A673 (cell line): Measurements from ENCODE around the gene PSMD7. TPM values are rescaled to one million over a fixed set of nuclear protein-coding genes. Genes with fewer than 3 reads are reported as not detected.

Experiments
- BruUV-seq: library from RNA; stranded (reverse); fragments of 400-500 nt; replicated peaks from 2 replicates; lab custom pipeline; 2021; lab: Mats Ljungman, UMichigan
- CTCF ChIA-PET: fragments of 300-600 bp; sonication (Branson Sonifier 250); formaldehyde crosslinking; loops from one replicate; lab custom pipeline; 2022; ENCODE audit warnings: antibody characterized with exemption; lab: Charles Lee
- POLR2A ChIA-PET: fragments of 300-600 bp; sonication (Branson Sonifier 250); formaldehyde crosslinking; loops from one replicate; lab custom pipeline; 2022; ENCODE audit warnings: antibody characterized with exemption; ENCODE audit not compliant: low non-redundant PET; lab: Charles Lee
- DNase-seq: peaks from one replicate; pipeline ENCODE4 v3.0.0-alpha.2; 2015; ENCODE audit warnings: low spot score
- H3K27ac ChIP-seq: fragments of 200-600 bp; sonication (generic); 2 replicates; pipeline ENCODE4 v1.5.1; 2016; ENCODE audit warnings: mixed run types, low read depth, mild to moderate bottlenecking, mixed read lengths, antibody characterized with exemption, low read length; ENCODE audit not compliant: poor library complexity, severe bottlenecking
- H3K27me3 ChIP-seq: fragments of 200-600 bp; sonication (generic); replicated peaks from 2 replicates; pipeline ENCODE4 v1.6.1; 2017; ENCODE audit warnings: mixed run types, low read depth, mild to moderate bottlenecking, mixed read lengths, antibody characterized with exemption, low read length; ENCODE audit not compliant: insufficient read depth, poor library complexity
- H3K36me3 ChIP-seq: fragments of 200-600 bp; sonication (generic); 2 replicates; pipeline ENCODE4 v1.6.1; 2016; ENCODE audit warnings: mixed run types, mild to moderate bottlenecking, mixed read lengths, antibody characterized with exemption, low read length; ENCODE audit not compliant: insufficient read depth, poor library complexity, severe bottlenecking
- H3K4me1 ChIP-seq: fragments of 200-600 bp; sonication (generic); 2 replicates; pipeline ENCODE4 v1.6.1; 2017; ENCODE audit warnings: mixed run types, mild to moderate bottlenecking, mixed read lengths, antibody characterized with exemption, low read length; ENCODE audit not compliant: insufficient read depth, poor library complexity, severe bottlenecking
- H3K4me3 ChIP-seq: fragments of 200-600 bp; sonication (generic); 2 replicates; pipeline ENCODE4 v1.5.1; 2016; ENCODE audit warnings: low read depth, mixed run types, mild to moderate bottlenecking, mixed read lengths, low read length; ENCODE audit not compliant: poor library complexity, severe bottlenecking
- H3K9me3 ChIP-seq: fragments of 200-600 bp; sonication (generic); 2 replicates; pipeline ENCODE4 v1.6.1; 2016; ENCODE audit warnings: mixed run types, low read depth, mild to moderate bottlenecking, mixed read lengths, antibody characterized with exemption, low read length; ENCODE audit not compliant: poor library complexity, severe bottlenecking
- EZH2 ChIP-seq: fragments of 200-600 bp; sonication (generic); IDR thresholded peaks from 2 replicates; pipeline ENCODE4 v1.6.1; 2017; ENCODE audit warnings: borderline replicate concordance, low read depth, mild to moderate bottlenecking, mixed read lengths, antibody characterized with exemption, low read length; ENCODE audit not compliant: poor library complexity, severe bottlenecking
- intact Hi-C: fragments of 100-400 bp; cut with micrococcal nuclease; formaldehyde crosslinking; loops from one replicate; pipeline ENCODE4 v1.10.0; 2022; ENCODE audit not compliant: unreplicated experiment
- total RNA-seq: library from RNA; stranded (reverse); gene quantifications from 2 replicates; pipeline ENCODE4 v1.2.3, GENCODE V29; 2021
- TF ChIP-seq, protein P1 (sequence below): fragments of 300-800, 200-600 bp; sonication (generic); conservative IDR thresholded peaks from 2 replicates; pipeline ENCODE4 v1.5.1; 2017; ENCODE audit warnings: low read depth, mild to moderate bottlenecking, antibody characterized with exemption, low read length, moderate library complexity, mixed read lengths

PSMD7 gene
- total RNA-seq, 1 experiment from 2014 or later, result 188 TPM

DNA sequence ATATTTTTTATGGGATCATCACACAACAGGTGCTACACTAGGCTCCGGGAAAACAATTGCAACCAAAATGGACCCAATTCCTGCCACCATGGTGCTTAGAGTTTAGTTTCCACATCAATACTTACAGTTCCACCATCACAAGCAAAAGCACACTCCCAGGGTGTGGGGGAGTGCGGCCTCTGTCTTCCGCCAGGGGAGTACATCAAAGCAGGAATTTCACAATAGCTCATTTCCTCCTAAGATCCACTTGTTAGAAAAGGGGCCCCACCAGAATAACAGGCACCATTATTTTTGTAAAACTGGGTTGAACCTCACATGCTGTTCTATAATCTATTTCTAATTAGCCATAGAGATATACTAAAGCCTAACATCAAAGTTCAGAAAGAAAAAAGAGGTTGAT lies 44.3 kb upstream of the PSMD7 start:
- H3K9me3 ChIP-seq, result no peaks in the 10 kb centered on the region
- H3K36me3 ChIP-seq, result no peaks in the 10 kb centered on the region
- ChIA-PET POLR2A (no interaction called here), CTCF (no interaction called here)
- BruUV-seq, result no TSS peak
- H3K4me3 ChIP-seq, result no peak overlapping the region
- intact Hi-C loops, result no loop called here
- no peak overlapping the region for H3K27ac ChIP-seq
- TF ChIP-seq, protein P1, sequence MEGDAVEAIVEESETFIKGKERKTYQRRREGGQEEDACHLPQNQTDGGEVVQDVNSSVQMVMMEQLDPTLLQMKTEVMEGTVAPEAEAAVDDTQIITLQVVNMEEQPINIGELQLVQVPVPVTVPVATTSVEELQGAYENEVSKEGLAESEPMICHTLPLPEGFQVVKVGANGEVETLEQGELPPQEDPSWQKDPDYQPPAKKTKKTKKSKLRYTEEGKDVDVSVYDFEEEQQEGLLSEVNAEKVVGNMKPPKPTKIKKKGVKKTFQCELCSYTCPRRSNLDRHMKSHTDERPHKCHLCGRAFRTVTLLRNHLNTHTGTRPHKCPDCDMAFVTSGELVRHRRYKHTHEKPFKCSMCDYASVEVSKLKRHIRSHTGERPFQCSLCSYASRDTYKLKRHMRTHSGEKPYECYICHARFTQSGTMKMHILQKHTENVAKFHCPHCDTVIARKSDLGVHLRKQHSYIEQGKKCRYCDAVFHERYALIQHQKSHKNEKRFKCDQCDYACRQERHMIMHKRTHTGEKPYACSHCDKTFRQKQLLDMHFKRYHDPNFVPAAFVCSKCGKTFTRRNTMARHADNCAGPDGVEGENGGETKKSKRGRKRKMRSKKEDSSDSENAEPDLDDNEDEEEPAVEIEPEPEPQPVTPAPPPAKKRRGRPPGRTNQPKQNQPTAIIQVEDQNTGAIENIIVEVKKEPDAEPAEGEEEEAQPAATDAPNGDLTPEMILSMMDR, result no peak
- TF ChIP-seq EZH2, result no peak
- no peaks in the 10 kb centered on the region for H3K4me1 ChIP-seq
- no peaks in the 10 kb centered on the region for H3K27me3 ChIP-seq
- DNase-seq, result no peak

- Histone ChIP-seq H3K4me1 (no peaks in the 10 kb centered on the region), H3K27me3 (no peaks in the 10 kb centered on the region), H3K36me3 (no peaks in the 10 kb centered on the region), H3K4me3 (no peak overlapping the region), H3K27ac (no peak overlapping the region), H3K9me3 (no peaks in the 10 kb centered on the region)
- TF ChIP-seq EZH2, result no peak
- TF ChIP-seq, protein P1, result no peak
- ChIA-PET POLR2A (no interaction called here), CTCF (no interaction called here)
- intact Hi-C loops, result no loop called here
- no TSS peak for BruUV-seq
- DNase-seq, result no peak
Observed at GRCh38 chr16:74253161-74253938, 43.3 kb upstream of the PSMD7 start.

- intact Hi-C loops, result no loop called here
- CTCF ChIA-PET, result no interaction called here
- no peaks in the 10 kb centered on the region for H3K9me3 ChIP-seq
- no TSS peak for BruUV-seq
- DNase-seq, result no peak
- TF ChIP-seq EZH2, result no peak
- TF ChIP-seq, protein P1, result no peak
- H3K4me3 ChIP-seq, result no peak overlapping the region
- POLR2A ChIA-PET, result no interaction called here
- no peaks in the 10 kb centered on the region for H3K27me3 ChIP-seq
- no peaks in the 10 kb centered on the region for H3K4me1 ChIP-seq
- no peaks in the 10 kb centered on the region for H3K36me3 ChIP-seq
- no peak overlapping the region for H3K27ac ChIP-seq
Observed at GRCh38 chr16:74257061-74257460, 39.6 kb upstream of the PSMD7 start.
